Hematopoietic multipotent progenitor cell (in vitro differentiated cells): ENCODE measurements around the gene PGP. TPM values are rescaled to one million over a fixed set of nuclear protein-coding genes. Genes with fewer than 3 reads are reported as not detected.

Experiments used
- DNase-seq, 3 donors: peaks; one replicate each; pipeline ENCODE4 v3.0.0-alpha.2; 2011 to 2015; ENCODE audit warnings: low read depth in 2 of 3, low spot score in 2 of 3
- total RNA-seq: library from RNA; depleted of rRNA; stranded (reverse); fragments of >200 nt; gene quantifications from one replicate; pipeline ENCODE4 v1.2.3, GENCODE V29; 2012

Gene PGP
- total RNA-seq, 1 donor = 12.9 TPM

DNA sequence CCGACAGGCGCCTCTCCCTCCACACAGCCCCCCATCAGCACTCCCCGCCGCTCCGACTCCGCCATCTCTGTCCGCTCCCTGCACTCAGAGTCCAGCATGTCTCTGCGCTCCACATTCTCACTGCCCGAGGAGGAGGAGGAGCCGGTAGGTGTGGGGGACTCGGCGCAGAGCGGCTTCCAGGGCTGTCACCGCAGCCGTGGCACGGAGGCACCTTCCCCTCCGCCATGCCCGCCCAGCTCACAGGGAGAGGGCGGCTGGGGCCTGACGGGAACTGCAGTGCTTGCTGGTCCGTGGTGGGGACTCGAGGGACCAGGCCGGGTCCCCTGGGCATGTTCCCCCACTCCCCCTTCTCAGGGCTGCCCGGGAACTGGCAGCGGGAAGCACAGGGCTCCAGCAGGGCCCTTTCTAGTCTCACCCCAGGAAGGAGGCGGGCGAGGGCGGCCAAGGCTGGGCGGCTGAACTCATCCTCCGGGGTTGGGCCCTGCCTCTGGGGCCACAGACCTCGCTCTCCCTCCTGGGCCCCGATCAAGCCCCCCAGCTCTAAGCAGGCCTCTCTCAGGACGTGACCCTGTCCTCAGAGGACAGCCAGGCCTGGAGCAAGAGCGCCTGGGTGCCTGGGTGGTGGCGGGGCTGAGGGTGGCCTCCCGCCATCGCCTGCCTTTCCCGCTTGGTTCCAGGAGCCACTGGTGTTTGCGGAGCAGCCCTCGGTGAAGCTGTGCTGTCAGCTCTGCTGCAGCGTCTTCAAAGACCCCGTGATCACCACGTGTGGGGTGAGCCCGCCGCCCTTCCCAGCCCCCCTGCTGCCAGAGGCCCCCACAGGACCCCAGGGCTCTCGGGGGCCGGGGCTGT, 43.8 kb downstream of the PGP start:
- DNase-seq = no peak

GRCh38 chr16:2170080-2170479, 44.6 kb downstream of the PGP start:
- no peak for DNase-seq

- no peak for DNase-seq
Observed at GRCh38 chr16:2167068-2167638, 47.5 kb downstream of the PGP start.

- no peak for DNase-seq
Observed at GRCh38 chr16:2166263-2167067, 48.2 kb downstream of the PGP start.

DNA sequence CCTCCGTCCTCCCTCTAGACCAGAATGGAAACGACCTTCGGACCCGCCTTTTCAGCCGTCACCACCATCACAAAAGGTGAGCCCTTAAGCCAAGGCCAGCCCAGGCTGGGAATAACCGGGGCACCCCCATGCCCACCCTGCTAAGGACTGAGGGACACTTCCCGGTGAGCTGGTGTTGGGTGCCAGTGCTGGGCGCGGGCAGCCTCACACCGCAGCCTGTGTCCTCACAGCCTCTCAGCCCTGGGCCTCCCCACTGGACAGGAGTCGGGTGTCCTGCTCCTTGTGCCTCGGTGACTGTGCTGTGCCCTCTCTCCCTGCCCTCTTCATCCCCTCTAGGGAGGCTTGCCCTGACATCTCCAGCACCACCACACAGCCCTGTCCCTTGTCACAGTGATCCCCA, 48.8 kb downstream of the PGP start:
- DNase-seq = no peak

DNA sequence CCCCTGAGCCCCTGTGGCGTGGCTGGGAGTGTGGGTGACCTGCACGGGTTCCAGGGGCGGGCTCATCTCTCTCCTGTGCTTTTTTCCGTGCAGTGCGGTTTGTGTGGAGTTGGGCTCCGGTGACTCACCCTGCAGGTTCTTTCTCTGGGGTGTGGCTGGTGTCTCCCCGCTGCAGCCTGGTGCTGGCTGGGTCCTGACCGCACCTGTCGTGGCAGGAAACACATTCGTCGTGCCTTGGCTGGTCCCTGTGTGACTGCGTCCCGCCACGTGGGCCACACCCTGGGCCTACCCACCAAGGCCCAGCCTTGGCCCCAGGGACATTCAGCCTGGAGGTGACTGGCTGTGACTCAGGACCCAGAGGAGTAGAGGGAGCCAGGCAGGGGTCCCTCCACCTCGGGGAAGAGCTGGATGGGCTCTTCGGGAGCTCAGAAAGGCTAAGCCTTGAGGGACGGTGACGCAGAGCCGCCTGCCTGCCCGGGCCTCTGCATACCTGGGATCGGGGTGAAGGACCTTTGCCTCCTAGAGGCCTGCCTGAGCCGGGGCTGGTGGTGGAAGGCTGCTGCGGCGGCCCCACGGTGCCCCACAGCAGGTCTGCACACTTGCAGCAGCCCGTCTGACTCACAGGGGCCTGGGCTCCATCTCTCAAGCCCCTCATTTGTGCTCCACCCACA, 51.3 kb downstream of the PGP start:
- no peak for DNase-seq

DNA sequence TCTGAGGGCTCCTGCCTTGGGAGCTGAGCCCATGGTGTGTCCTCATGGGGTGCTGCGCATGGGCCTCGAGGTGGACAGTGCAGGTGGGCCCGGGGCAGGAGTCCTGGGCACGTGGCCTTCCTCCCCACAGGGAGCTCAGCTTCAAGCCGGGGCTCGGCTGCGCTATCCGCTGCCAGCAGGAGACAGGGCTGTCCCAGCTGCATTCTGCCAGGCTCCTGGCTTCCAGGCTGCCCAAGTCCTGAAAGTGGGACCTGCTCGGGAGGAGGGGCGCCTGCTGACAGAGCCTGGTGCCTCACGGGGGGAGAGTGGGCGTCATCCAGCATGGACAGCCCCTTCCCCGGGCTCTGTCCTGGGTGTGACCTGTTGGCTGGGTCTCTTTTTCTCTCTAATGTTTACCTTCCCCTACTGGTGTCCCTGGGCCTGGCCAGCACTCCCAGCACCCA, 51.9 kb downstream of the PGP start:
- no peak for DNase-seq

DNA sequence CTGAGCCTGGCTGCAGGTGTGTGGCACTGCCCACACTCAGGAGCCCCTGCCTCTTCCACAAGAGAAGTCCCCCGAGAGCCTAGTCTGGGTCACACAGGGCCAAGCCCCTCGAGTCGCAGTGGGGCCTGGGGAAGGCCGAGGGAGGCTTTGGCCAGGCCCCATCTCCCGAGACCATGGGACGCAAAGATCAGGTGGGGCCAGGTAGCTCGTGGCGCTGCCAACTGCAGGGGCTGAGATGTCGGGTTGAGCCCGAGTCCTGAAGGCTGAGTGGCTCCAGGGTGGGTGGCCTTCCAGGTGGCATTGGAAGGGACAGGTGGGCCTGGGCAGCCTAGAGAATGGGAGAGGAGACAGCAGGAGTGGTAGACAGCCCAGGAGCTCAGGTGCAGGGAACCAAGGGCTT, 52.7 kb downstream of the PGP start:
- DNase-seq = no peak

Other genes with a start within 250 kb of the PGP start
- gene RNF151, start 248.0 kb downstream of the PGP start, total RNA-seq = 0.54 TPM
- gene TBL3, start 242.8 kb downstream of the PGP start, total RNA-seq = 62.7 TPM
- gene NOXO1, start 233.4 kb downstream of the PGP start, total RNA-seq = not detected
- gene GFER, start 230.6 kb downstream of the PGP start, total RNA-seq = 14.5 TPM
- gene SYNGR3, start 224.9 kb downstream of the PGP start, total RNA-seq = 4.3 TPM
- gene ZNF598, start 205.0 kb downstream of the PGP start, total RNA-seq = 34.7 TPM
- 3.8 TPM for gene NPW, start 195.1 kb downstream of the PGP start, total RNA-seq
- gene NHERF2, start 187.9 kb downstream of the PGP start, total RNA-seq = 8.6 TPM
- gene NTHL1, start 167.0 kb downstream of the PGP start, total RNA-seq = 73.2 TPM
- gene TSC2, start 166.9 kb downstream of the PGP start, total RNA-seq = 71.1 TPM
- gene PKD1, start 78.9 kb downstream of the PGP start, total RNA-seq = 125 TPM
- 0.27 TPM for gene RAB26, start 66.2 kb downstream of the PGP start, total RNA-seq
- gene TRAF7, start 59.1 kb downstream of the PGP start, total RNA-seq = 90.5 TPM
- gene CASKIN1, start 18.2 kb downstream of the PGP start, total RNA-seq = under 0.01 TPM
- 87.5 TPM for gene MLST8, start 9.4 kb downstream of the PGP start, total RNA-seq
- 1.3 TPM for gene BRICD5, start 4.0 kb downstream of the PGP start, total RNA-seq
- gene E4F1, start 8.8 kb upstream of the PGP start, total RNA-seq = 52.0 TPM
- 0.54 TPM for gene DNASE1L2, start 21.6 kb upstream of the PGP start, total RNA-seq
- gene ECI1, start 36.7 kb upstream of the PGP start, total RNA-seq = 53.9 TPM
- 144 TPM for gene RNPS1, start 53.3 kb upstream of the PGP start, total RNA-seq
- gene ABCA3, start 125.9 kb upstream of the PGP start, total RNA-seq = 8.1 TPM
- gene CCNF, start 214.6 kb upstream of the PGP start, total RNA-seq = 4.8 TPM
- 6.2 TPM for gene TEDC2, start 245.3 kb upstream of the PGP start, total RNA-seq